ENCODE data around the gene NDUFS3.
"Not testable (repeated sequence)": the region's sequence is repeated elsewhere in the genome, so short reads cannot be mapped to it uniquely, and the experiment has no call there.

The NDUFS3 gene

DNA sequence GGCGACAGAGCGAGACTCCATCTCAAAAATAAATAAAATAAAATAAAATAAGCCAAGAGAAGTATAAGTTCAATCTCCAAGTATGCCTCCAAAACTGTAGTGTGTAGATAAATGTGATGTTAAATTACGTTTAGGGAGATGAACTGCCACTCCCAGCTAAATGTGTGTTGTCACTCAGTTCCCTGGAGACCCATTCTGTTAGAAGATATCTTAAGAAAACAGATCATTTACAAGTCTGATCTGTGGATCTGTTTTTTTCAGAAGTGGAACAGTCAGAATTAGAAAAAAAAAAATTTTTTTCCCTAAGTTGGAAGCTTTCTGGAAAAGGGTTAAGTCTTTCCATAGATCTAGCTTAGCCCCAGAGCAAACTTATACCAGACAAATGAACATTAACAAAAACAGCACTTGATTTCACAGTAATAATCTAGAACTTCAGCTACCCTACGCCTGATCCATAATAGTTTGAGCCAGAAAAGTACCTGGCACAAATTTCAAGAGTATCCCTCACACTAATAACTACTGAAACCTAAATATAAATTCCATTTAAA, 44.1 kb upstream of the NDUFS3 start:
- no peak for DNase-seq (ENCODE audit: low spot score)
- TF ChIP-seq, protein P1, sequence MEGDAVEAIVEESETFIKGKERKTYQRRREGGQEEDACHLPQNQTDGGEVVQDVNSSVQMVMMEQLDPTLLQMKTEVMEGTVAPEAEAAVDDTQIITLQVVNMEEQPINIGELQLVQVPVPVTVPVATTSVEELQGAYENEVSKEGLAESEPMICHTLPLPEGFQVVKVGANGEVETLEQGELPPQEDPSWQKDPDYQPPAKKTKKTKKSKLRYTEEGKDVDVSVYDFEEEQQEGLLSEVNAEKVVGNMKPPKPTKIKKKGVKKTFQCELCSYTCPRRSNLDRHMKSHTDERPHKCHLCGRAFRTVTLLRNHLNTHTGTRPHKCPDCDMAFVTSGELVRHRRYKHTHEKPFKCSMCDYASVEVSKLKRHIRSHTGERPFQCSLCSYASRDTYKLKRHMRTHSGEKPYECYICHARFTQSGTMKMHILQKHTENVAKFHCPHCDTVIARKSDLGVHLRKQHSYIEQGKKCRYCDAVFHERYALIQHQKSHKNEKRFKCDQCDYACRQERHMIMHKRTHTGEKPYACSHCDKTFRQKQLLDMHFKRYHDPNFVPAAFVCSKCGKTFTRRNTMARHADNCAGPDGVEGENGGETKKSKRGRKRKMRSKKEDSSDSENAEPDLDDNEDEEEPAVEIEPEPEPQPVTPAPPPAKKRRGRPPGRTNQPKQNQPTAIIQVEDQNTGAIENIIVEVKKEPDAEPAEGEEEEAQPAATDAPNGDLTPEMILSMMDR (IDR thresholded peaks at IDR 0.05; ENCODE audit: borderline replicate concordance, control extremely low read depth, extremely low read depth, insufficient read depth, missing control alignments) = no peak
- in situ Hi-C loops (cut with MboI; ENCODE audit: low sequenced_read_pairs, unreplicated experiment) = no loop called here

DNA sequence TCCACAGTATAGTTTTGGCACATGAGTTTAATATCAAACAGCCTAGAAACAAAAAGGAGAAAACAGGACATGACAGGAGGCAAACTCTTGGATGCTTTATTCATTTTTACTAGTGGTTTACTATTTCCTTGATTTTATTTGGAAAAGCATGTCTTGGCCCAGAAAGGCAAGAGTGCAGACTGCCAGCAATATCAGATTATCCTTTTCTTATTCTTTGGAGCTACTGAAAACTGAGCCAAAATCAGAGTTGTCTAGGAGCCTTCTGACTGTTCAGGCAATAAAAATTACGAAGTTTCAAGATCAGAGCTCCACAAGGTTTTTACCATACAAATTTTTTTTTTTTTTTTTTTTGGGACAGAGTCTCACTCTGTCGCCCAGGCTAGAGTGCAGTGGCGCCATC, 42.0 kb upstream of the NDUFS3 start:
- no peak for DNase-seq (ENCODE audit: low spot score)
- in situ Hi-C loops (cut with MboI; ENCODE audit: low sequenced_read_pairs, unreplicated experiment) = no loop called here
- TF ChIP-seq, protein P1 (IDR thresholded peaks at IDR 0.05; ENCODE audit: borderline replicate concordance, control extremely low read depth, extremely low read depth, insufficient read depth, missing control alignments) = no peak

DNA sequence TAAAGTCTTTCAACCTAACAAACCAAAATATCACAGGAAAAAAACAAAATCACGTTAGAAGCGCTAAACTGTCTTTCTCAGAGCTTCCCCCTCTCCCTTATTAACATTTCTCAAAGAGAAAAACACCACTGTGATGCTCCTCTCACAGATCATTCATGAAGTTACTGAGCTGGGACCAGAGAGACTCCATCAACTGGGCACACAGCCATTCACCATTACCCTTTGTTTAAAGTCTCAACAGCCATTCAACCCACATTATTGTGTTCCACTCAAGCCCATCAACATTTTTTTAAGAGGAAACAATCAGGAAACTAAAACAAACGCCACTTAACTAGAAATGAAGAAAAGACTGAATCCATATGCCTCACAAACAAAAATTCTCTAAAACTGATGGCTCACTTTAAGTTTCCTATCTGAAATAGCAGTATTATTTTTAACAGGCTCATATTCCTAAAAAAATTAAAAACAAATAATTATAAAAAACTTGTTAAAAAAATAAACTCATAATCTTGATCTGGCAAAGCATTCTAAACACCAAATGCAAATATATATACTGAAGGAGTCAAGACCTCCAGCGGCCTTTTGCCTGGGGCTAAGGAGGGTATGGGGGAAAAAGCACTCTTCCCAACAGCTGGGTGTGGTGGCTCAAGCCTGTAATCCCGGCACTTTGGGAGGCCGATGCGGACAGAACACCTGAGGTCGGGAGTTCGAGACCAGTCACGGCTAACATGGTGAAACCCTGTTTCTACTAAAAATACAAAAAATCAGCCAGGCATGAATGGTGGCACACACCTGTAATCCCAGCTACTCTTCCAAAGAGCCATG, 39.9 kb upstream of the NDUFS3 start:
- in situ Hi-C loops (cut with MboI; ENCODE audit: low sequenced_read_pairs, unreplicated experiment) = no loop called here
- DNase-seq (ENCODE audit: low spot score) = no peak
- TF ChIP-seq, protein P1 (IDR thresholded peaks at IDR 0.05; ENCODE audit: borderline replicate concordance, control extremely low read depth, extremely low read depth, insufficient read depth, missing control alignments) = no peak

DNA sequence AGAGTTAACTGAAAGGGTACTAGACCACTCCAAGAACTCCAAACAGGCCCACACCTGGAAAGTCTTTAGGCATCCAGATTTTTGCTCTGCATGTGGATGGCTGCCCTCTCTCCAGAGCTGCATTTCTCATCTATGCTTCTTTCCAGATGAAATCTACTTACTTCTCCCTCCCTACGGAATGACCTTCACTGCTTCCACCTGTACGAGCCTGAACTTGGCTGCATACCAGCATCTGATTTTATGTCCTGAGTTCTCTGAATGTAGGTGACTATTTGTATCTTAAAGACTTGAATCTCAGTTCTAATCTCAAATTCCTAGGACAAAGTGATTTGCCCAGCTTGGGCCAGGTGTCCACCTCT, 39.2 kb upstream of the NDUFS3 start:
- in situ Hi-C loops (cut with MboI; ENCODE audit: low sequenced_read_pairs, unreplicated experiment) = no loop called here
- TF ChIP-seq, protein P1 (IDR thresholded peaks at IDR 0.05; ENCODE audit: borderline replicate concordance, control extremely low read depth, extremely low read depth, insufficient read depth, missing control alignments) = no peak

DNA sequence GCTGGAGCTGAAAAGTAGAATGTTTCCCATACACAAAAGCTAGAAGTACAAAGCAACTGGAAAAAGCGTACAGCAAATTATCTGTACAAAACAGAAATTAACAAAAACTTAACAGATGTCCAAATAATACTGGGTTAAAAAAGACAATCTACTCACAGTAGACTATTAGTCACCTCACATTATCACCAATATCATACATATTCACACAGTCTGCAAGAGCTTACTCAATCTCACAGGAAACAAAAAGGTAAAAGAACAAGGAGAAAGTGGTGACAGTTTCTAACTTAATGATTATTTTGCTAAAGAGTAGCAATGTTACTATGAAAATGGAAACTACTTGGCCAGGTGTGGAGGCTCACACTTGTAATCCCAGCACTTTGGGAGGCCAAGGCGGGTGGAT, 37.8 kb upstream of the NDUFS3 start:
- TF ChIP-seq, protein P1 (IDR thresholded peaks at IDR 0.05; ENCODE audit: borderline replicate concordance, control extremely low read depth, extremely low read depth, insufficient read depth, missing control alignments) = no peak
- no peak for DNase-seq (ENCODE audit: low spot score)
- in situ Hi-C loops (cut with MboI; ENCODE audit: low sequenced_read_pairs, unreplicated experiment) = no loop called here

More for the DNA sequence above, 39.2 kb upstream of the NDUFS3 start:
- DNase-seq (ENCODE audit: low spot score) = no peak

DNA sequence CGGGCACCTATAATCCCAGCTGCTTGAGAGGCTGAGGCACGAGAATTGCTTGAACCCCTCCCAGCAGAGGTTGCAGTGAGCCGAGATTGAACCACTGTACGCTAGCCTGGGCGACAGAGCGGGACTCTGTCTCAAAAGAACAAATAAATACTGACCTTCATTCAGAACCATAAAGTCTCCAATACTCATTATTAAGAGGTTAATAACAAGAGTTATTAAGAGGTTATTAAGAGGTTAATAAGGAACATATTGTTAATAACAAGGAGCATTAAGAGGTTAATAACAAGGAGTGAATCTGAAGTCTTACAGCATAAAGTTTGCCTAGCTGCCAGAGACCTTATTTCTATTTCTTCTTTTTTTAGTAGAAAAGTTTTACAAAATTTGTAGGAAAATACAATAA, 33.6 kb upstream of the NDUFS3 start:
- no peak for DNase-seq (ENCODE audit: low spot score)
- TF ChIP-seq, protein P1 (IDR thresholded peaks at IDR 0.05; ENCODE audit: borderline replicate concordance, control extremely low read depth, extremely low read depth, insufficient read depth, missing control alignments) = no peak
- in situ Hi-C loops (cut with MboI; ENCODE audit: low sequenced_read_pairs, unreplicated experiment) = no loop called here

DNA sequence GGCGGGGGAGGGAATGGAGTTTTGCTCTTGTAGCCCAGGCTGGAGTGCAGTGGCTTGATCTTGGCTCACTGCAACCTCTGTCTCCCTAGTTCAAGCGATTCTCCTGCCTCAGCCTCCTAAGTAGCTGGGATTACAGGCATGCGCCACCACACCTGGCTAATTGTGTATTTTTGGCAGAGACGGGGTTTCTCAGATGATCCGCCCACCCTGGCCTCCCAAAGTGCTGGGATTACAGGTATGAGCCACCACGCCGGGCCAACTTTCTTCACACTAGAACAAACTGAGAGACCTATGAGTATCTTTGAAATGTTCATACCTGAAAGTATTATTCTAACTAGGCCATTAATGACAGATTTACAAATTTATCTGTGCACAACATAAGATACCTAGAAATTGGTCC, 32.6 kb upstream of the NDUFS3 start:
- DNase-seq (ENCODE audit: low spot score); in situ Hi-C loops (cut with MboI; ENCODE audit: low sequenced_read_pairs, unreplicated experiment): not testable (repeated sequence)

Measured in GM13976 (cell line).